SK-N-SH treated with all-trans-retinoic acid at 6 μM for 48 hours (cell line): ENCODE results near the gene KCNMA1.

ENCODE experiments used
- CSDC2 ChIP-seq: fragments of 250-450 bp; sonication (Bioruptor Pico); IDR thresholded peaks from 2 replicates; pipeline ENCODE4 v1.5.0; 2020; ENCODE audit warnings: mild to moderate bottlenecking, moderate library complexity
- GLIS3 ChIP-seq: fragments of 250-450 bp; sonication (Bioruptor Pico); IDR thresholded peaks from 2 replicates; pipeline ENCODE4 v1.5.0; 2020; ENCODE audit warnings: mild to moderate bottlenecking, moderate library complexity
- TOX ChIP-seq: fragments of 250-450 bp; sonication (Bioruptor Pico); IDR thresholded peaks from 2 replicates; pipeline ENCODE4 v1.8.0; 2021; ENCODE audit warnings: mild to moderate bottlenecking, moderate library complexity, borderline replicate concordance
- ZFP3 ChIP-seq: fragments of 250-450 bp; sonication (Bioruptor Pico); IDR thresholded peaks from 2 replicates; pipeline ENCODE4 v1.5.0; 2020; ENCODE audit warnings: mild to moderate bottlenecking, moderate library complexity
- ZNF70 ChIP-seq: fragments of 450-650 bp; formaldehyde crosslinking; IDR thresholded peaks from 2 replicates; pipeline ENCODE4 v1.5.0; 2020; ENCODE audit warnings: mild to moderate bottlenecking, moderate library complexity
- TF ChIP-seq, protein P1 (sequence below): fragments of 250-450 bp; sonication (Bioruptor Pico); IDR thresholded peaks from 2 replicates; pipeline ENCODE4 v1.5.1; 2020; ENCODE audit warnings: low read depth, mild to moderate bottlenecking, moderate library complexity

- no peak for TF ChIP-seq GLIS3
- TF ChIP-seq ZFP3 = no peak
- no peak for TF ChIP-seq ZNF70
- TF ChIP-seq, protein P1, sequence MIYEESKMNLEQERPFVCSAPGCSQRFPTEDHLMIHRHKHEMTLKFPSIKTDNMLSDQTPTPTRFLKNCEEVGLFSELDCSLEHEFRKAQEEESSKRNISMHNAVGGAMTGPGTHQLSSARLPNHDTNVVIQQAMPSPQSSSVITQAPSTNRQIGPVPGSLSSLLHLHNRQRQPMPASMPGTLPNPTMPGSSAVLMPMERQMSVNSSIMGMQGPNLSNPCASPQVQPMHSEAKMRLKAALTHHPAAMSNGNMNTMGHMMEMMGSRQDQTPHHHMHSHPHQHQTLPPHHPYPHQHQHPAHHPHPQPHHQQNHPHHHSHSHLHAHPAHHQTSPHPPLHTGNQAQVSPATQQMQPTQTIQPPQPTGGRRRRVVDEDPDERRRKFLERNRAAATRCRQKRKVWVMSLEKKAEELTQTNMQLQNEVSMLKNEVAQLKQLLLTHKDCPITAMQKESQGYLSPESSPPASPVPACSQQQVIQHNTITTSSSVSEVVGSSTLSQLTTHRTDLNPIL (CRISPR knock-in tag) = no peak
- no peak for TF ChIP-seq CSDC2 (CRISPR knock-in tag)
- no peak for TF ChIP-seq TOX (CRISPR knock-in tag)
Observed at GRCh38 chr10:77233466-77233865, 404.1 kb downstream of the KCNMA1 start.
